Panc1 (cell line): ENCODE data around the gene SLC17A5. TPM values are rescaled to one million over a fixed set of nuclear protein-coding genes. Genes with fewer than 3 reads are reported as not detected.

Experiments
- ATAC-seq: fragments of 200-7000 bp; cut with Tn5 transposase; 2 replicates; pipeline ENCODE4 v1.9.1; 2020; ENCODE audit warnings: mild to moderate bottlenecking, moderate library complexity
- BruUV-seq: library from RNA; stranded (reverse); fragments of 400-500 nt; replicated peaks from 2 replicates; lab custom pipeline; 2021; lab: Mats Ljungman, UMichigan
- CTCF ChIA-PET: fragments of 300-600 bp; sonication (Branson Sonifier 250); formaldehyde crosslinking; loops from one replicate; lab custom pipeline; 2022; ENCODE audit warnings: antibody characterized with exemption; lab: Charles Lee
- POLR2A ChIA-PET: fragments of 300-600 bp; sonication (Branson Sonifier 250); formaldehyde crosslinking; loops from one replicate; lab custom pipeline; 2022; ENCODE audit warnings: antibody characterized with exemption; lab: Charles Lee
- DNase-seq: peaks from one replicate; pipeline ENCODE4 v3.0.0-alpha.2; 2010; ENCODE audit warnings: low read depth, low spot score
- H3K27ac ChIP-seq: 2 replicates; pipeline ENCODE4 v1.5.1; 2011; ENCODE audit warnings: mild to moderate bottlenecking, low read length, inconsistent platforms
- H3K27me3 ChIP-seq: fragments of 200-500 bp; sonication (Bioruptor generic); 2 replicates; pipeline ENCODE4 v1.6.0; 2014; ENCODE audit warnings: low read length, inconsistent platforms; ENCODE audit not compliant: control insufficient read depth, insufficient read depth
- H3K36me3 ChIP-seq: fragments of 200-500 bp; sonication (Bioruptor generic); 2 replicates; pipeline ENCODE4 v1.5.1; 2014; ENCODE audit warnings: inconsistent platforms, mild to moderate bottlenecking, low read length, moderate library complexity; ENCODE audit not compliant: control insufficient read depth, insufficient read depth
- H3K4me1 ChIP-seq: 2 replicates; pipeline ENCODE4 v1.5.1; 2011; ENCODE audit warnings: inconsistent platforms, mild to moderate bottlenecking, low read length, moderate library complexity; ENCODE audit not compliant: control insufficient read depth, insufficient read depth
- H3K4me3 ChIP-seq, 2 experiments: 2 replicates each; pipeline ENCODE4 v1.5.1; 2011 to 2012; ENCODE audit warnings: low read depth in 2 of 2, low read length in 2 of 2, mild to moderate bottlenecking in 2 of 2, inconsistent platforms in 1 of 2, moderate library complexity in 1 of 2
- H3K9me3 ChIP-seq: fragments of 200-500 bp; sonication (Bioruptor generic); 2 replicates; pipeline ENCODE4 v1.5.1; 2014; ENCODE audit warnings: low read depth, mild to moderate bottlenecking, inconsistent platforms, low read length, moderate library complexity; ENCODE audit not compliant: control insufficient read depth, insufficient read depth
- POLR2AphosphoS5 ChIP-seq: IDR thresholded peaks from 2 replicates; pipeline ENCODE4 v1.6.1; 2012; ENCODE audit warnings: mild to moderate bottlenecking, low read depth, low read length, moderate library complexity
- REST ChIP-seq, 2 experiments: IDR thresholded peaks; 2 replicates each; pipeline ENCODE4 v1.6.1; 2011 to 2012; ENCODE audit warnings: low read depth in 2 of 2, control low read depth in 1 of 2, low read length in 1 of 2, mild to moderate bottlenecking in 1 of 2, moderate library complexity in 1 of 2; ENCODE audit not compliant: insufficient read depth in 1 of 2
- SIN3A ChIP-seq: IDR thresholded peaks from 2 replicates; pipeline ENCODE4 v1.6.1; 2012; ENCODE audit warnings: low read depth, mild to moderate bottlenecking, low read length, moderate library complexity, borderline replicate concordance; ENCODE audit not compliant: insufficient read depth
- TCF7L2 ChIP-seq: IDR thresholded peaks from 2 replicates; pipeline ENCODE4 v1.6.1; 2011; ENCODE audit warnings: mild to moderate bottlenecking, low read depth, low read length, inconsistent platforms
- in situ Hi-C: cut with HindIII; loops from 2 replicates; pipeline ENCODE4 v1.10.0; 2016; ENCODE audit warnings: low sequenced_read_pairs, low pct_unique_long_range_greater_than_20kb
- intact Hi-C: fragments of 100-400 bp; cut with micrococcal nuclease; formaldehyde crosslinking; loops from one replicate; pipeline ENCODE4 v1.10.0; 2022; ENCODE audit not compliant: unreplicated experiment
- total RNA-seq: library from RNA; stranded (reverse); gene quantifications from one replicate; pipeline ENCODE4 v1.2.1, GENCODE V29; 2021; ENCODE audit not compliant: unreplicated experiment
- TF ChIP-seq, protein P1 (sequence below): fragments of 450-650 bp; IDR thresholded peaks from 2 replicates; pipeline ENCODE4 v1.5.1; 2017; ENCODE audit warnings: mild to moderate bottlenecking

SLC17A5 gene
- total RNA-seq, 1 experiment from 2014 or later = 20.6 TPM

DNA sequence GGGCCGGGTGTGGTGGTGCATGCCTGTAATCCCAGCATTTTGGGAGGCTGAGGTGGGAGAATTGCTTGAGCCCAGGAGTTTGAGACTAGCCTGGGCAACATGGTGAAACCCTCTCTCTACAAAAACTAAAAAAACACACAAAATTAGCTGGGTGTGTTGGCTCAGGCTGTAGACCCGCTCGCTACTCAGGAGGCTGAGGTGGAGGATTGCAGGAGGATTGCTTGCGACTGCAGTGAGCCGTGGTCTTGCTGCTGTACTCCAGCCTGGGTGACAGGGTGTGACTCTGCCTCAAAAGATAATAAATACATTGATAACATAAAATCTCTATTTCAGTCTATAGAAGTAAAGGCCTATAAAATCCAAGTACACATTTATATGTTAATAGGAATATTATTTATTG lies 49.3 kb downstream of the SLC17A5 start:
- TF ChIP-seq POLR2AphosphoS5 (no peak), REST (IDR thresholded peaks at IDR 0.05; ENCODE audit: insufficient read depth in 1 of 2, low read depth in 2 of 2, low read length in 1 of 2) (no peak), TCF7L2 (no peak), SIN3A (no peak)
- TF ChIP-seq, protein P1, sequence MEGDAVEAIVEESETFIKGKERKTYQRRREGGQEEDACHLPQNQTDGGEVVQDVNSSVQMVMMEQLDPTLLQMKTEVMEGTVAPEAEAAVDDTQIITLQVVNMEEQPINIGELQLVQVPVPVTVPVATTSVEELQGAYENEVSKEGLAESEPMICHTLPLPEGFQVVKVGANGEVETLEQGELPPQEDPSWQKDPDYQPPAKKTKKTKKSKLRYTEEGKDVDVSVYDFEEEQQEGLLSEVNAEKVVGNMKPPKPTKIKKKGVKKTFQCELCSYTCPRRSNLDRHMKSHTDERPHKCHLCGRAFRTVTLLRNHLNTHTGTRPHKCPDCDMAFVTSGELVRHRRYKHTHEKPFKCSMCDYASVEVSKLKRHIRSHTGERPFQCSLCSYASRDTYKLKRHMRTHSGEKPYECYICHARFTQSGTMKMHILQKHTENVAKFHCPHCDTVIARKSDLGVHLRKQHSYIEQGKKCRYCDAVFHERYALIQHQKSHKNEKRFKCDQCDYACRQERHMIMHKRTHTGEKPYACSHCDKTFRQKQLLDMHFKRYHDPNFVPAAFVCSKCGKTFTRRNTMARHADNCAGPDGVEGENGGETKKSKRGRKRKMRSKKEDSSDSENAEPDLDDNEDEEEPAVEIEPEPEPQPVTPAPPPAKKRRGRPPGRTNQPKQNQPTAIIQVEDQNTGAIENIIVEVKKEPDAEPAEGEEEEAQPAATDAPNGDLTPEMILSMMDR = no peak
- no peaks in the 10 kb centered on the region for H3K36me3 ChIP-seq
- ChIA-PET CTCF (interaction anchor here (0.7 kb wide), 3 partner anchors 8 to 232 kb away, joined by 3 to 4 read pairs (median 4); no protein-coding TSS in a partner anchor), POLR2A (interaction anchor here (0.7 to 1.0 kb wide), 2 partner anchors 18 to 55 kb away, joined by 4 to 10 read pairs; no protein-coding TSS in a partner anchor)
- H3K4me1 ChIP-seq = peaks cover 15% of the 10 kb centered on the region
- H3K27me3 ChIP-seq = no peaks in the 10 kb centered on the region
- no peak overlapping the region for H3K4me3 ChIP-seq
- DNase-seq (no peak), ATAC-seq (no peak)
- intact Hi-C loops (no loop called here), in situ Hi-C loops (loop anchor here (25.0 kb wide), 1 partner anchor 117 kb away; no protein-coding TSS in a partner anchor)
- no TSS peak for BruUV-seq
- H3K9me3 ChIP-seq = no peaks in the 10 kb centered on the region
- H3K27ac ChIP-seq = no peak overlapping the region; the same call in 1 of the 2 replicates

DNA sequence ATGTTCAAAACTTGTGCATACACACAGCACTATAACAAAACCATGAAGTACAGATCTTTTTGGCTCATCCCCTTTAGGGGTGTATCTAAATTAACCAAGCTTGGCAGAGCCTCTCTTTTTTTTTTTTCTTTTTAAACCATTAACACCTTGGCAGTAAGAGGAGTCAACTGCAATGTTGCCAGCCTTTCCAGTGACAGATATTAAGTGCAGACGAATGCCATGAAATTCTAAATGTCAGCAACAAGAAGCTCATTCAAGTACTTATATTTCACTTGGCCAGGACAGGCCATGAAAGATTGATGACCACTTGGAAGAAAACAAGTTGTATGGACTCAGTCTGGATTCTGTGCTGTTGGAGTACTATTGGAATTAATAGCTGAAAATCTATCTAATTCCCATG lies 49.8 kb downstream of the SLC17A5 start:
- DNase-seq (no peak), ATAC-seq (no peak)
- CTCF ChIA-PET = interaction anchor here (0.7 kb wide), 3 partner anchors 8 to 231 kb away, joined by 3 to 4 read pairs (median 4); no protein-coding TSS in a partner anchor
- Histone ChIP-seq H3K27ac (peak overlapping the region; percentile 31; the same call in 1 of the 2 replicates), H3K27me3 (no peaks in the 10 kb centered on the region), H3K9me3 (no peaks in the 10 kb centered on the region), H3K4me1 (peaks cover 11% of the 10 kb centered on the region), H3K4me3 (no peak overlapping the region), H3K36me3 (no peaks in the 10 kb centered on the region)
- POLR2A ChIA-PET = interaction anchor here (0.7 to 1.0 kb wide), 2 partner anchors 18 to 55 kb away, joined by 4 to 10 read pairs; no protein-coding TSS in a partner anchor
- no TSS peak for BruUV-seq
- in situ Hi-C loops (loop anchor here (25.0 kb wide), 1 partner anchor 117 kb away; no protein-coding TSS in a partner anchor), intact Hi-C loops (no loop called here)
- TF ChIP-seq REST (IDR thresholded peaks at IDR 0.05; ENCODE audit: insufficient read depth in 1 of 2, low read depth in 2 of 2, low read length in 1 of 2) = no peak
- TF ChIP-seq POLR2AphosphoS5 = no peak
- no peak for TF ChIP-seq SIN3A
- TF ChIP-seq, protein P1 = no peak
- no peak for TF ChIP-seq TCF7L2
